DND-41 (cell line): ENCODE measurements around the gene PHF21B.

Experiments used
- ATAC-seq: fragments of 200-7000 bp; cut with Tn5 transposase; 3 replicates; pipeline ENCODE4 v1.9.1; 2021; ENCODE audit warnings: low read depth; ENCODE audit not compliant: insufficient read depth
- DNase-seq: peaks from one replicate; pipeline ENCODE4 v3.0.0-alpha.2; 2020
- H2AFZ ChIP-seq: 2 replicates; pipeline ENCODE4 v1.6.0; 2012; ENCODE audit warnings: low read depth, low read length
- H3K27ac ChIP-seq: 2 replicates; pipeline ENCODE4 v1.5.1; 2012; ENCODE audit warnings: low read length, inconsistent platforms
- H3K27me3 ChIP-seq: fragments of 200-600 bp; sonication (generic); 2 replicates; pipeline ENCODE4 v1.6.0; 2012; ENCODE audit warnings: low read length, mild to moderate bottlenecking, inconsistent platforms; ENCODE audit not compliant: insufficient read depth, poor library complexity
- H3K36me3 ChIP-seq: 2 replicates; pipeline ENCODE4 v1.5.1; 2012; ENCODE audit warnings: low read length, inconsistent platforms; ENCODE audit not compliant: insufficient read depth
- H3K4me1 ChIP-seq: 2 replicates; pipeline ENCODE4 v1.5.1; 2012; ENCODE audit warnings: mild to moderate bottlenecking, low read length; ENCODE audit not compliant: insufficient read depth
- H3K4me2 ChIP-seq: 2 replicates; pipeline ENCODE4 v1.6.0; 2012; ENCODE audit warnings: mild to moderate bottlenecking, moderate library complexity, low read length, inconsistent platforms; ENCODE audit not compliant: insufficient read depth
- H3K4me3 ChIP-seq, 2 experiments: fragments of 200-600 bp in 1 of 2; shearing (Covaris generic) in 1 of 2; 2 replicates each; pipeline ENCODE4 v1.5.1; 2012 to 2016; ENCODE audit warnings: inconsistent platforms in 2 of 2, low read length in 2 of 2, mild to moderate bottlenecking in 2 of 2, low read depth in 1 of 2, moderate library complexity in 1 of 2
- H3K79me2 ChIP-seq: 2 replicates; pipeline ENCODE4 v1.6.0; 2012; ENCODE audit warnings: low read length, inconsistent platforms; ENCODE audit not compliant: insufficient read depth
- H3K9ac ChIP-seq: 2 replicates; pipeline ENCODE4 v1.6.0; 2012; ENCODE audit warnings: low read depth, mild to moderate bottlenecking, inconsistent platforms, low read length, moderate library complexity
- H3K9me3 ChIP-seq: 2 replicates; pipeline ENCODE4 v1.5.1; 2012; ENCODE audit warnings: low read length, moderate library complexity, mild to moderate bottlenecking, inconsistent platforms; ENCODE audit not compliant: insufficient read depth, severe bottlenecking
- H4K20me1 ChIP-seq: 2 replicates; pipeline ENCODE4 v1.6.0; 2012; ENCODE audit warnings: low read length; ENCODE audit not compliant: insufficient read depth
- EZH2 ChIP-seq: IDR thresholded peaks from 3 replicates; pipeline ENCODE4 v1.6.1; 2012; ENCODE audit warnings: borderline replicate concordance, low read depth, mild to moderate bottlenecking, moderate library complexity, low read length, inconsistent platforms; ENCODE audit not compliant: severe bottlenecking
- TF ChIP-seq, protein P1 (sequence below): IDR thresholded peaks from 2 replicates; pipeline ENCODE4 v1.5.1; 2012; ENCODE audit warnings: borderline replicate concordance, low read length, moderate library complexity, mild to moderate bottlenecking; ENCODE audit not compliant: poor library complexity, severe bottlenecking; ENCODE audit errors: extremely low read depth

PHF21B gene

DNA sequence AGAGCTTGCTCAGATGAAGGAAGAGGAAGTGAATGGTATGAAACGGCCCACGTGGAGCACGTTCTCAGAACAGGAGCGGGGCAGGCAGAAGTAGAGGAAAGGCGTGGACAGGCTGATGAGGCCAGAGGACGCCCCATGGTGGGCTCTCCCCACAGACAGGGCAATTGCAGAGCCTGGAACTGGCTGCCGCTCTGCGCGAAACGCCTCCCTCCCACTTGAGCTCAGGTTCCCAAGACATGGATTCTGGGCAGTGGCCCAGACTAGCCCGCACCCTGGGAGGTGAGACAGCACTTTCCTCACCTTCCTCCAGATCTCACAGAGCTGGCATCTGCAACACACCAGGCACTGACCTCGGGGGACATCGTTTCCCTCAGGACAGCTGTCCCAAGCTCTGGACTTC lies 117.6 kb downstream of the PHF21B start:
- Histone ChIP-seq H4K20me1 (peaks cover 7% of the 10 kb centered on the region), H3K79me2 (no peaks in the 10 kb centered on the region), H2AFZ (no peak overlapping the region), H3K36me3 (peaks cover 73% of the 10 kb centered on the region), H3K9me3 (no peaks in the 10 kb centered on the region), H3K4me1 (no peaks in the 10 kb centered on the region), H3K4me3 (no peak overlapping the region), H3K4me2 (no peak overlapping the region), H3K9ac (no peak overlapping the region), H3K27ac (no peak overlapping the region), H3K27me3 (no peaks in the 10 kb centered on the region)
- no peak for DNase-seq
- no peak for TF ChIP-seq EZH2
- TF ChIP-seq, protein P1, sequence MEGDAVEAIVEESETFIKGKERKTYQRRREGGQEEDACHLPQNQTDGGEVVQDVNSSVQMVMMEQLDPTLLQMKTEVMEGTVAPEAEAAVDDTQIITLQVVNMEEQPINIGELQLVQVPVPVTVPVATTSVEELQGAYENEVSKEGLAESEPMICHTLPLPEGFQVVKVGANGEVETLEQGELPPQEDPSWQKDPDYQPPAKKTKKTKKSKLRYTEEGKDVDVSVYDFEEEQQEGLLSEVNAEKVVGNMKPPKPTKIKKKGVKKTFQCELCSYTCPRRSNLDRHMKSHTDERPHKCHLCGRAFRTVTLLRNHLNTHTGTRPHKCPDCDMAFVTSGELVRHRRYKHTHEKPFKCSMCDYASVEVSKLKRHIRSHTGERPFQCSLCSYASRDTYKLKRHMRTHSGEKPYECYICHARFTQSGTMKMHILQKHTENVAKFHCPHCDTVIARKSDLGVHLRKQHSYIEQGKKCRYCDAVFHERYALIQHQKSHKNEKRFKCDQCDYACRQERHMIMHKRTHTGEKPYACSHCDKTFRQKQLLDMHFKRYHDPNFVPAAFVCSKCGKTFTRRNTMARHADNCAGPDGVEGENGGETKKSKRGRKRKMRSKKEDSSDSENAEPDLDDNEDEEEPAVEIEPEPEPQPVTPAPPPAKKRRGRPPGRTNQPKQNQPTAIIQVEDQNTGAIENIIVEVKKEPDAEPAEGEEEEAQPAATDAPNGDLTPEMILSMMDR: no peak
- no peak for ATAC-seq

DNA sequence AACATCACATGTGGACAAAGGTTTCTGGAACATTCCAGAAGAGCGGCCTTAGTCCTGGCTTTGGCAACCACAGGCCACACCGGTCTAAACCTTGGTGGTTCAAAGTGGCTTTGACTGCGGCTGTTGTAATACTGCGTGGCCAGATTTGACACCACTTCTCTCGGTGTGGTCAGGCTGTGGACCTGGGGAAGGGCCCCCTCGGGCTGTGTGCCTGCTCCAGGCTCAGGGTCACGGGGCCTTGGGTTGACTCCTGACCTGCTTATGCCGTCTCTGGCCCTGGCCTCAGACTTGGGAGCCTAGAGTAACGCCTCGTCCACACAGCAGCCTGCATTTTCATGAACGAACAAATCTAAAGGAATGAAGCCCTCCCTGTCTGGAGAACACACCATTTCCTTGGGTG lies 118.0 kb downstream of the PHF21B start:
- TF ChIP-seq EZH2: no peak
- TF ChIP-seq, protein P1: no peak
- H3K27me3 ChIP-seq: no peaks in the 10 kb centered on the region
- H3K27ac ChIP-seq: 0 out of 2 replicates have a peak overlapping the region, but pooled peaks have one; percentile 16
- H3K79me2 ChIP-seq: no peaks in the 10 kb centered on the region
- ATAC-seq (no peak), DNase-seq (no peak)
- H4K20me1 ChIP-seq: peaks cover 7% of the 10 kb centered on the region
- no peaks in the 10 kb centered on the region for H3K9me3 ChIP-seq
- no peaks in the 10 kb centered on the region for H3K4me1 ChIP-seq
- no peak overlapping the region for H3K9ac ChIP-seq
- H3K4me3 ChIP-seq: no peak overlapping the region
- no peak overlapping the region for H2AFZ ChIP-seq
- peaks cover 73% of the 10 kb centered on the region for H3K36me3 ChIP-seq
- no peak overlapping the region for H3K4me2 ChIP-seq

DNA sequence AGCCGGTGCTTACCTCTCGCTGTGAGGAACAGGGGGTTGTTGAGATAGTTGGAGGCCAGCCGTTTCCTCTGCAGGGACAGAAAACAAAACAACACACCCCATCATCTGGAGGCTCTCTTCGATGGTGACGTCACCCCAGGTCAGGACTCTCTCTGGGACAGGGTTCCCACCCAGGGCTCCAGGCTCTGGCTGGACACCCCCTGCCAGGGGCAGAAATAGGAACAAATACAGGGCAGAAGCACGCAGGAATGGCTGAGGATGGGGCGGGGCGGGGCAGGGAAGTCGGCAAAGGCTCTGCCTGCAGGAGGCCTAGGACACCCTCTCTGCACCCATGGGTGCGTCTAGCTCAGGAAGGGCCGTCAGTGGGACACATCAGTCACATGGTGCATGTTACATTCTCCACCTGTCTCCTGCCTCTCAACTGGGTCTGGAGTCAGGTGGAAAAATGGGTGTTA lies 118.5 kb downstream of the PHF21B start:
- H3K9ac ChIP-seq: no peak overlapping the region
- no peaks in the 10 kb centered on the region for H3K79me2 ChIP-seq
- 0 out of 2 replicates have a peak overlapping the region, but pooled peaks have one; percentile 16 for H3K27ac ChIP-seq
- TF ChIP-seq, protein P1: no peak
- TF ChIP-seq EZH2: no peak
- no peak overlapping the region for H3K4me2 ChIP-seq
- no peak for ATAC-seq
- no peaks in the 10 kb centered on the region for H3K27me3 ChIP-seq
- H4K20me1 ChIP-seq: peaks cover 7% of the 10 kb centered on the region
- peaks cover 73% of the 10 kb centered on the region for H3K36me3 ChIP-seq
- no peak for DNase-seq
- no peaks in the 10 kb centered on the region for H3K9me3 ChIP-seq
- no peak overlapping the region for H2AFZ ChIP-seq
- no peak overlapping the region for H3K4me3 ChIP-seq
- H3K4me1 ChIP-seq: no peaks in the 10 kb centered on the region
